GM20000 (cell line): ENCODE data around the gene SOX6.

Experiments used
- DNase-seq: peaks from one replicate; pipeline ENCODE4 v3.0.0; 2012; ENCODE audit warnings: low spot score
- TF ChIP-seq, protein P1 (sequence below): IDR thresholded peaks from 2 replicates; pipeline ENCODE4 v1.5.1; 2012; ENCODE audit warnings: mild to moderate bottlenecking, control low read depth; ENCODE audit errors: extremely low read depth, missing control alignments

SOX6 gene

DNA sequence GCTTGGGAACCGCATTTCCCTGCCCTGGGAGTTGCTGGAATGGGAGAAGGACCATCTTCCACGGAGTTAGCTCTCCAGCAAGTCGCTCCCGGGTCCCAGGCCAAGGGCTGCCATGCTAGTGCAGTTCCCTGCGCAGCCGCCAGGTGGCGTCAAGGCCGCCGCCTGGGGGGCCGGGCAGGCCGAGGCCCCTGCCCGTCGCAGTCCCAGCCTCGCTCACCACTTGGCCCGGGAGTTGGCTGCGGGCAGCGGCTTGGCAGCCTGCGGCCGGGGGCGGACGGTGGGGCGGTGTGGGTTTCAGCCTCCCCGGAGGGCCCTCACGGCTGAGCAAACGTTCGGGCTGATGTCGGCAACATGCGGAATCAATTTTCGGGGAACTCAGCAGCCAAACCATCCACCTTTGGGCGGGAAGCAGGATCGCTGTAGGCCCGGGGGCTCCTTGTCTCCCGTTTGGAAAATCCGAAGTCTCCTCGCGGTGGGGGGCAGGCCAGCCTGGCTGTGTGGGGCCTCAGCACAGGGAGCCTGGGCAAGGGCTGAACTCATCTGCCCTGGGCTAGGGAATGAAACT lies 415.1 kb downstream of the SOX6 start:
- DNase-seq = peak; percentile 80
- TF ChIP-seq, protein P1, sequence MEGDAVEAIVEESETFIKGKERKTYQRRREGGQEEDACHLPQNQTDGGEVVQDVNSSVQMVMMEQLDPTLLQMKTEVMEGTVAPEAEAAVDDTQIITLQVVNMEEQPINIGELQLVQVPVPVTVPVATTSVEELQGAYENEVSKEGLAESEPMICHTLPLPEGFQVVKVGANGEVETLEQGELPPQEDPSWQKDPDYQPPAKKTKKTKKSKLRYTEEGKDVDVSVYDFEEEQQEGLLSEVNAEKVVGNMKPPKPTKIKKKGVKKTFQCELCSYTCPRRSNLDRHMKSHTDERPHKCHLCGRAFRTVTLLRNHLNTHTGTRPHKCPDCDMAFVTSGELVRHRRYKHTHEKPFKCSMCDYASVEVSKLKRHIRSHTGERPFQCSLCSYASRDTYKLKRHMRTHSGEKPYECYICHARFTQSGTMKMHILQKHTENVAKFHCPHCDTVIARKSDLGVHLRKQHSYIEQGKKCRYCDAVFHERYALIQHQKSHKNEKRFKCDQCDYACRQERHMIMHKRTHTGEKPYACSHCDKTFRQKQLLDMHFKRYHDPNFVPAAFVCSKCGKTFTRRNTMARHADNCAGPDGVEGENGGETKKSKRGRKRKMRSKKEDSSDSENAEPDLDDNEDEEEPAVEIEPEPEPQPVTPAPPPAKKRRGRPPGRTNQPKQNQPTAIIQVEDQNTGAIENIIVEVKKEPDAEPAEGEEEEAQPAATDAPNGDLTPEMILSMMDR = peak; percentile 93

DNA sequence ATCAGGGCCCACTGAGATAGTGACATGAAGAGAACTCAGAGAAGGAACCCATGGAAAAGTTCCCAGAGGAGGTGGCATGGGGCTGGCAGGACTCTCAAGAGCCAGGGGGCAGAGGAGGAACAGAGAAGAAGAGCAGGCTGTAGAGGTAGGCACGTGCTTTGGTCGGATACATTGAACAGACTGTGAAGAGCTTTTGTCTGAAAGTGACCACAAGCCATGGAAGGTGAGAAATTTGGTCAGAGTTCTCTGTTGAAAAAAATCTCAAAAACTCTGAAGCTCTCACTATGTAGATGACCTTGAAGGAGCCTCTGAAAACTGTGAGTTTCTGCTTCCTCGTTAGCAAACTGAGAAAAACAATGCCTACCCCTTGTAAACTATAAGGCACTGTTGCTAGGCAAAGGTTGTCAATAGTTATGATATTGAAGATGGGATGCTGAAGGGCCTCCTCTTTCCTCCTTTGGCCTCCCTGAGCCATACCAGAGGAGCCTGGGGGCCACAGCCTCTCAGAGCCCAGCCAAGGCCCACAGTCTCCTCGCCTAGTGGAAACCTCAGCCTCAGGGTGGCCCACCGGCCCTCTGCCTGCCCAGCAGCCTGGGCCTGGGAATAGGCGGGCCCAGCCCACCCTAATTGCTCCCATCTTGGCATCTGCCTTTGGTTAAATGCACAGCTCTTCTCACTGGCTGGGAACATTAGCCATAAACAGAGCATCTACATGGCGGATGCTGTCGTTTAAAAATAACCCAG lies 415.7 kb downstream of the SOX6 start:
- TF ChIP-seq, protein P1 = no peak
- no peak for DNase-seq

DNA sequence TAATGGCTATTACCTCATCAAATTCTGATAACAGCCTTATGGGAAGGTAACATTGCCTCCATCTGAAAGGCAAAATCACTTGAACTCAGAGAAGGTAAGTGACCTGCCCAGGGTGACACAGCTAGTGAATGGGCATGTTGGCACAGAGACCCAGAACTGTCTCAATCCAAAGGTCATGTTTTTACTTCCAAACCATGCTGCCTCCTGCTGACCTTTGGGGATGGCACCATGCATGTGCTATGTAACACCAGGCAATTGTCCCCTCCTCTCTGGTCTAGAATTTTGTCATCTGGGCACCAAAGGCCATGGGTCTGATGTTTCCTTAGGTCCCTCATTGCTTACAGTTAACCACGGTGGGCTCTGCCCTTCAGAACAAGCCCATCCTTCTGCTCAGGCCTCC lies 417.4 kb downstream of the SOX6 start:
- TF ChIP-seq, protein P1 = no peak
- DNase-seq = no peak

DNA sequence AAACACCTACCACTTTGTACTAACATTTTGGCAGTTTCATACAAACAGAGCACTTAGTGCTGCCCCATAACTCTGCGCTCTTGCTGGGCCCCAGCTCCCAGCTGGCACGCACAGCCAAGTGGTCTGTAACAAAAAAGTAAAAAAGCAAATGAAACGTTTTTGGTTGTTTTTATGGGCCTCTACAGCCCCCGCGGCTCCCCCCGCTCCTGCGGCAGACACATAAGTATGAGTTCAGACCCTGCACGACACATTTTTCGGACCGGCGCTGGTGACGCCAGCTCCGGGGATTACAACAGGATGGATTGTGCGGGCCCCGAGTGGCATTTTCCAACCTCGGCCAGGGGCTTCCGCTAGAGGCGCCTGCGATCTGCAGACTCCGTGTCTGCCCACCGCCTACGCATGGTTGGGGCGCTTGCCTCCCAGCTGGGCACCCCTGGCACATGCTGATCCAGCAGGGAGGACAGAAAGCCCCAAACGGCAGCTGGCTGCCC lies 418.2 kb downstream of the SOX6 start:
- TF ChIP-seq, protein P1 = no peak
- DNase-seq = no peak

DNA sequence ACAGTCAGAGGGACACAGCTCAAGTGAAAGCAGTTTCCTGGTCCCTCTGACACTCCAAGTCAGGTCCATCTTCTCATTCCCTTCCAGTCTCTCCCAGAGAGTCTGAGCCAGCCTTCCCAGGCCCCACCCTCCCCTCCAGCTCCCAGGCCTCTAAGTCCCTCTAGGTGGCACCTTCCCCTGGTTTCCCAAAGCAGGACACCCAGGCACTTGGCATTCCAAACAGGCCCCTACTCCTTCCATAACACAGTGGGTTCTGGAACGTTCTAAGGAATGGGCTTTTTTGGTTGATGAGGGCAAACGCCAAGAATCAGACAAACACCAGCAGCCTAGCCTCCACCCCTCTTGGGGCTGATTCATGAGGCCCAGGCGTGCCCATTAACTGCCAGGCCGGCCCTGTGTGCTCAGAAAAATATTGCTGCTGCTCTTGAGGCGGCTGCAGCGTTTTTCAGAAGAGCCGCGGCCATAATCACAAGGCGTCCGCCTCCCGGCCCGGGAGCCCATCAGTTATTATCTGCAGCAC lies 418.7 kb downstream of the SOX6 start:
- TF ChIP-seq, protein P1 = no peak
- DNase-seq = no peak

DNA sequence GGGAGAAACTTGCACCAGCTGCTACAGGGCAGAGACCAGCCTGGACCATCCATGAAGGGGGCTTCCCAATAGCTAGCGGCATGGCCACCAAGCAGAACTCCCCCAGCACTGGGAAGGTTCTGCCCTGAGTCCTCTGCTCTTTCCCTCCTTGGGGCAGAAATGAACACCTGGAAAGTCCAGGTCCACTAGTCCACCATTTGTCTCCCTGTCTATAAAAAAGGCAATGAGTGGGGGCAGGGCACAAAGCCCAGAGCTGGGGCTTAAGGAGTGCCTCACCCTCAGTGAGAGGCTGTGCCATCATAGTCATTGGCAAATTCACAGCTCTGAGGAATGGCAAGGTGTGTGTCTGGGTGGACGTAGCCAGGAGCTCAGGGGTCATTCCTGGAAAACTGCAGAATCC lies 420.3 kb downstream of the SOX6 start:
- no peak for DNase-seq
- TF ChIP-seq, protein P1 = no peak

DNA sequence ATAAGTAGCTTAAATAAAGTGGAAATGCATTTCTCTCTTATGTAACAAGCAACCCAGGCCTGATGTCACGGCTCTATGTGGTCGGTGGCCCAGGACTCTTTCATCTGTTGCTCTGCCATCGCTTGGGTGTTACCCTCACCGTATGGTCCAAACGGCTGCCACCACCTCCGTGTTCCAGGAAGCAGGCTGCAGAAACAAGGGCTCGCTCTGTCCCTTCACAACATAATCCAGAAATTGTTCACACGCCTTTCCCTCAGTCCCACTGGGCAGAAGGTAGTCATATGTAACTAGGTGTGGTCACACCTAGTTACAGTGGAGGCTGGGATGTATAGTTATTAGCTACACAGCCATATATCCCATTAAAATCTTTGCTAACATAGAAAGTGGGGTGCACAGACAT lies 421.0 kb downstream of the SOX6 start:
- TF ChIP-seq, protein P1 = no peak
- no peak for DNase-seq
